ENCODE results near the gene SNRNP48. TPM values are rescaled to one million over a fixed set of nuclear protein-coding genes. Genes with fewer than 3 reads are reported as not detected.
A peak's percentile ranks its signal among the peaks of the same experiment; 100 is the strongest.

Gene SNRNP48
- total RNA-seq, 1 donor from 2014 or later: 9.3 TPM

DNA sequence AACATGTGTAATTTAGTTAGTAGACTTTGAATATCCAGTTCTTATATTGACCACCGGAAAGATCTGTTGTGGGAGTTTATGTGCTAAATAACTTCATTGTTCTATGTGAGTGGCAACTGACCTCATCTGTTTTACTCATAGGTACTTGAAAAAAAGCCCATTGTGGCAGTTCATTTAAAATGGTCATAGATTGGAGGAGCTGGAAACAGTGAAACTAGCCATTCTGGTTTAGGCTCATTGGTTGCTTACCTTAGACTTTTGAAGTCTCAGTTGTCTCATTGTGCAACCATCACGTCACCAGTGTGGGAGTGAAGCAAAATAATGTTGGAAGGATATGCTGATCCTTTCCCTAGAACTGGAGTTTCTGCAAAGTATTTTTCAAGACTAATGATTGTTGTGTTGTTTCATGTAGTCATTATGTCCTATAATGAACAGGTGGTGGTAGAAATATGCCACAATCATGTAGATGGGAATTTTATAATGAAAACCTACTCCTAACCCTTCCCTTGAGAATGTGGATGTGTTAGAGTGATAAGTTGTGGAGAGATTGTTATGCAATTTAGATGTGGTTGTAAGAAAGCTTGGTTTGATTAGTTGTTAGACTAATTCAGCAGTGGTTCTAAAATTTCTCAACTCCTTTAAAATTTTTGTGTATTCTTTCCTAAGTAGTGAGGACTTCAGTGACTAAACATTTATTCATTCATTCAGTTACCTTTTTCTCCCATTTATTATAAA, 30.2 kb upstream of the SNRNP48 start:
- DNase-seq: no peak
- H3K9me3 ChIP-seq: no peaks in the 10 kb centered on the region
- intact Hi-C loops (cut with DNase I): no loop called here
- H3K4me1 ChIP-seq: peaks cover 9% of the 10 kb centered on the region
- TF ChIP-seq, protein P1, sequence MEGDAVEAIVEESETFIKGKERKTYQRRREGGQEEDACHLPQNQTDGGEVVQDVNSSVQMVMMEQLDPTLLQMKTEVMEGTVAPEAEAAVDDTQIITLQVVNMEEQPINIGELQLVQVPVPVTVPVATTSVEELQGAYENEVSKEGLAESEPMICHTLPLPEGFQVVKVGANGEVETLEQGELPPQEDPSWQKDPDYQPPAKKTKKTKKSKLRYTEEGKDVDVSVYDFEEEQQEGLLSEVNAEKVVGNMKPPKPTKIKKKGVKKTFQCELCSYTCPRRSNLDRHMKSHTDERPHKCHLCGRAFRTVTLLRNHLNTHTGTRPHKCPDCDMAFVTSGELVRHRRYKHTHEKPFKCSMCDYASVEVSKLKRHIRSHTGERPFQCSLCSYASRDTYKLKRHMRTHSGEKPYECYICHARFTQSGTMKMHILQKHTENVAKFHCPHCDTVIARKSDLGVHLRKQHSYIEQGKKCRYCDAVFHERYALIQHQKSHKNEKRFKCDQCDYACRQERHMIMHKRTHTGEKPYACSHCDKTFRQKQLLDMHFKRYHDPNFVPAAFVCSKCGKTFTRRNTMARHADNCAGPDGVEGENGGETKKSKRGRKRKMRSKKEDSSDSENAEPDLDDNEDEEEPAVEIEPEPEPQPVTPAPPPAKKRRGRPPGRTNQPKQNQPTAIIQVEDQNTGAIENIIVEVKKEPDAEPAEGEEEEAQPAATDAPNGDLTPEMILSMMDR (IDR thresholded peaks at IDR 0.05): no peak
- no peak overlapping the region for H3K27ac ChIP-seq
- no peak overlapping the region for H3K4me3 ChIP-seq
- no peak for ATAC-seq
- no peaks in the 10 kb centered on the region for H3K36me3 ChIP-seq
- H3K27me3 ChIP-seq (ENCODE audit: low read depth): peaks cover 4% of the 10 kb centered on the region

DNA sequence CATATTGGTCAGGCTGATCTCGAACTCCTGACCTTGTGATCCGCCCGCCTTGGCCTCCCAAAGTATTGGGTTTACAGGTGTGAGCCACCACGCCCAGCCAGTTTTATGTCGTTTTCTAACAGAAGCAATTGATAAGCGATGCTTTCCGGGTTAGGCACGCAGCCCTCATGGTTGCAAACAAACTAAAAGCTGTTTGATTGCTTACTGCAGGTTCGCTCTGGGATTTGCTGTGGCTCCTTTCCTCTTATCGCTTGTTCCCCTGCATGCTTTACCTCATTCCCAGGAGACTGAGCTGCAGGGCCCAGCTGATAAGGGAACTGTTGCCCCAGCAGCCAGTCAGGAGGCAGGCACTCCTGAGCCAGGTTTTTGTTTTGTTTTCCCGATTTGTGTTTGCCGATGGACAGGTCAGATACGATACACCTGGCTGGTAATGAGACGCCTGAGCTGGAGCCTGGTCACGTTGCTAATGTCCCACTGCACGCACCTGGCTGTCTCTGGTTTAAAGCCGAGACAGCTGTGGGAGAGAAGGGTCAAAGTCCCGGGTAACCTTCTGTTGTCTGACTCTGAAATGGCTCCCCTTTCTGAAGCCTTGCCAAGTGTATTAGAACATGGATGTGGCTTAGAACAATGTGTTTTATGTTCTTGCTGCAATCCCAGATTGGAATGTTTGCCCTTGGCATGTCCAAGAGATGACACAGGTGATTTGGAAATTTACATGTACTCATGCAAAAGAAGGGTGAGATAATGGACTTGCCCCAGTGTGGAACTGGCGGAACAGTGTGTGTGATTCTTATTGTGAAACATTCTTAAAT, 28.6 kb upstream of the SNRNP48 start:
- Histone ChIP-seq H3K27ac (no peak overlapping the region), H3K27me3 (ENCODE audit: low read depth) (peaks cover 4% of the 10 kb centered on the region), H3K36me3 (no peaks in the 10 kb centered on the region), H3K4me3 (no peak overlapping the region), H3K4me1 (peaks cover 9% of the 10 kb centered on the region), H3K9me3 (no peaks in the 10 kb centered on the region)
- ATAC-seq (peak; percentile 51 to 84), DNase-seq (no peak)
- TF ChIP-seq, protein P1 (IDR thresholded peaks at IDR 0.05): no peak
- intact Hi-C loops (cut with DNase I): no loop called here

DNA sequence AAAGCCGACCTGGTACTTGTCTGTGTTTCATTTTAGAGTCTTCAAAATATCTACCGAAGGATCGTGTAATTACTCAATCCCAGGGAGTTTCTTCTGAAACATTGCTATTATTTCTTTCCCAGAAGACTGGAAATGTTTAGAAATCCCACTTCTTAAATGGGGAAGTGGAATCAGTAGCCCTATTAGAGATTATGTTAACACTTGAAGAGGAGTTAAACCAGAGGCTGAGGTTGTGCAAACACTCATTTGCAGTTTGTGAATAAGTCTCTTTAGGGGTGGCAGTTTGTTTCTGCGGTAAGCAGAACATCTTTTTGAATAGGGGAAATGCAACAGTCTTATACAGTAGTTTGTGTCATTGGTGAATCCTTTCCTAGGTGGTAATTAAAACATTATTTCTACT, 27.2 kb upstream of the SNRNP48 start:
- Histone ChIP-seq H3K27ac (no peak overlapping the region), H3K4me3 (no peak overlapping the region), H3K9me3 (no peaks in the 10 kb centered on the region), H3K4me1 (peaks cover 9% of the 10 kb centered on the region), H3K36me3 (peaks cover 5% of the 10 kb centered on the region), H3K27me3 (ENCODE audit: low read depth) (peaks cover 4% of the 10 kb centered on the region)
- TF ChIP-seq, protein P1 (IDR thresholded peaks at IDR 0.05): no peak
- DNase-seq (no peak), ATAC-seq (peak; percentile 75 to 77)
- intact Hi-C loops (cut with DNase I): no loop called here

DNA sequence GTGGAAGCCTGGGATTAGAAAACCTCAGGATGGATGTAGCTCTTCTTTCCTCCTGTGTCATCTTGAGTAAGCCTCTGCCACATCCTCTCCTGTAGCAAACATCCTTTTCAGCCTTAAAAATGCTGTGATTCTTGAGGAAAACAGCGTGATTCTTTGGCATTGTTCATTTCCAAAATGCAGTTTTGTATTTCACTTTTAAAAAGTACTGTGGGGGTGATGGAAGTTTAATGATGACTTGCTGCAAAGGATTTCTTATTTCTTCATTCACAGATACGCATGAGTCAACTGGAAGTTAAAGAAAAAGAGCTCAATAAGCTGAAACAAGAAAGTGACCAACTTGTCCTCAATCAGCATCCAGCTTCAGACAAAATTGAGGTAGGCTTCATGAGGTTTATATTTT, 23.9 kb upstream of the SNRNP48 start:
- Histone ChIP-seq H3K4me1 (peaks cover 9% of the 10 kb centered on the region), H3K36me3 (peaks cover 5% of the 10 kb centered on the region), H3K27me3 (ENCODE audit: low read depth) (peaks cover 8% of the 10 kb centered on the region), H3K27ac (no peak overlapping the region), H3K4me3 (no peak overlapping the region), H3K9me3 (no peaks in the 10 kb centered on the region)
- ATAC-seq (no peak), DNase-seq (no peak)
- intact Hi-C loops (cut with DNase I): no loop called here
- TF ChIP-seq, protein P1 (IDR thresholded peaks at IDR 0.05): no peak

DNA sequence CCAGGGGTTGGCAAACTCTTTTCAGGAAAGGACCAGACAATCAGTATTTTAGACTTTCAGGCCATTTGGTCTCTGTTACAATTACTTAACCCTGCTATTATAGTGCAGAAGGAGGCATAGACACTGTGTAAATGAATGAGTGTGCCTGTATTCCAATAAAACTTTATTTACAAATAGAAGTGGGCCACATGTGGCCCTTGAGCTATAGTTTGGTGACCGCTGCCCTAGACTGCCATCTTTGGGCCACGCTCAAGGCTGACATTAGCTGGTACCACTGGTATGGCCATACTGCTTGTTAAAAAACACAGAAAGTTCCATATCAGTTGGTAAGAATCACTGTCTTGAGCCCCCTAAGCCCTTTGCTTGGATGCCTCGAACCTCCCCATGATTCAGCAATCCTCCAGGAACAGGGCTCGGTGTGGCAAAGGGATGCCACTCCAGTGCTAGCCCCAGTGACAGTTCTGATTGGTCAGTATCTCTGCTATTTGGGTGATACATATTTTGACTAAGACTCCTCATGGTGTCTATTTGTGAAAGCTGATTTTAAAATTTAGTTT, 23.3 kb upstream of the SNRNP48 start:
- no peaks in the 10 kb centered on the region for H3K9me3 ChIP-seq
- H3K4me1 ChIP-seq: peaks cover 9% of the 10 kb centered on the region

More for the DNA sequence above, 23.3 kb upstream of the SNRNP48 start:
- intact Hi-C loops (cut with DNase I): no loop called here
- DNase-seq: no peak
- no peak for ATAC-seq
- peaks cover 5% of the 10 kb centered on the region for H3K36me3 ChIP-seq
- H3K27ac ChIP-seq: no peak overlapping the region
- H3K4me3 ChIP-seq: no peak overlapping the region
- TF ChIP-seq, protein P1 (IDR thresholded peaks at IDR 0.05): no peak
- peaks cover 4% of the 10 kb centered on the region for H3K27me3 ChIP-seq (ENCODE audit: low read depth)
